HG02763 (cell line): ENCODE data around the gene SYNDIG1.

ENCODE experiments used
- ATAC-seq: cut with Tn5 transposase; IDR thresholded peaks from one replicate; pipeline ENCODE4 v1.9.1; 2021; ENCODE audit warnings: mild to moderate bottlenecking, moderate library complexity; ENCODE audit not compliant: unreplicated experiment

SYNDIG1 gene

DNA sequence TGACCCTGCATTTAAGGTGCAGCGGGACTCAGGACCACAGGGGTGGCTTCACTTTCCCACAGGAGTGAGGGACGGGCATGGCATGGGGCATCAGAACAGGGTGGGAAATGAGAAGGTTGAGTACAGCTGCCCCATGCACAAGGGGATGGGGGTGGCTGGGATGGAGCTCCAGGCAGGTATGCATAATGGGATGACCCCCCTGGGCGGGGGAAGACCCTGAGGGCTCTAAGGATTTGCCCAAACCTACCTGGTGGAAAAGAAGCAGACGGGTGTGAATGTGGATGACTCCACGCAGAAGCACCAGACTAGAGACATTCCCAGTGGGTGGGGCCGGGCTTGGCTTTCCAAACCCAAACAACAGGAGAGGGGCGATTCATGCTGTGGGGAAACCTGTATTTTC is 200.3 kb downstream of the SYNDIG1 start:
- no peak for ATAC-seq

DNA sequence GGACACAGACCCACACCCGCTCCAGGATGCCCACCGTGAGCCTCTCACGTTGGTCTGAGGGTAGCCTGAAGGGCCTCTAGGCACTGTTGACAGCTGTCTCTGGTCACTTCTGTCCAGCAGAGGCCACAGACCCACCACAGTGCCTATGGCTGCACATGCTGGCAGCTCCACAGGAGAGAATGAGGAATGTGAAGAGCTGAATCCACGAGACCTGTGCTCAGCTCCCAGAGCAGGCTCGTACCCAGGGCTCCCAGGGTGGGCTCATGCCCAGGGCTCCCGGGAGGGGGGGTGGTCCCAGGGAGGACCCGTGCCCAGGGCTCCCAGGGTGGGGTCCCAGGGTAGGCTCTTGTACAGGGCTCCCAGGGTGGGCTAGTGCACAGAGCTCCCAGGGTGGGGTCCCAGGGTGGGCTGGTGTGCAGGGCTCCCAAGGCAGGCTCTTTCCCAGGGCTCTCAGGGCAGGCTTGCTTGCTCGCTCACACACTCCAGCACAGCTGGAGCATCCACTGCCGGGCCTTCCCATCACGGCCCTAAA is 201.0 kb downstream of the SYNDIG1 start:
- ATAC-seq = no peak

DNA sequence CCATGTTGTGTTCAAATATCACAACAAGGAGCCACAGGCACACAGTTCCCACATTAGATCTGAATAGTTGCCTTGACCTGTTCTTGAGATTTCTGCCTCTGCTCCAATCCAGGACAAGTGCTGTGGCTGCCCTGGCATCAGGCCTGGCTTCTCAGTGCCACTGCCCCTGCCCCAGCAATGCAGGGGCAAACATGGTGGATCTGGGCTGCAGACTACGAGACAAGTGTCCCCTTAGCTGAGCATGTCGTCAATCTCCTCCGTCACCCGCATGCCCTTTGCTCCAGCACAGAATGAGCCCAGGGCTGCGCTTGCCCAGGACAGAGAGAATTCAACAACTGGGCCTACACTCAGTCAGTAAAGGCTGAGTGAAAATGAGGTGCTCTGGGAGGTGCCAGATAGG is 201.6 kb downstream of the SYNDIG1 start:
- no peak for ATAC-seq

DNA sequence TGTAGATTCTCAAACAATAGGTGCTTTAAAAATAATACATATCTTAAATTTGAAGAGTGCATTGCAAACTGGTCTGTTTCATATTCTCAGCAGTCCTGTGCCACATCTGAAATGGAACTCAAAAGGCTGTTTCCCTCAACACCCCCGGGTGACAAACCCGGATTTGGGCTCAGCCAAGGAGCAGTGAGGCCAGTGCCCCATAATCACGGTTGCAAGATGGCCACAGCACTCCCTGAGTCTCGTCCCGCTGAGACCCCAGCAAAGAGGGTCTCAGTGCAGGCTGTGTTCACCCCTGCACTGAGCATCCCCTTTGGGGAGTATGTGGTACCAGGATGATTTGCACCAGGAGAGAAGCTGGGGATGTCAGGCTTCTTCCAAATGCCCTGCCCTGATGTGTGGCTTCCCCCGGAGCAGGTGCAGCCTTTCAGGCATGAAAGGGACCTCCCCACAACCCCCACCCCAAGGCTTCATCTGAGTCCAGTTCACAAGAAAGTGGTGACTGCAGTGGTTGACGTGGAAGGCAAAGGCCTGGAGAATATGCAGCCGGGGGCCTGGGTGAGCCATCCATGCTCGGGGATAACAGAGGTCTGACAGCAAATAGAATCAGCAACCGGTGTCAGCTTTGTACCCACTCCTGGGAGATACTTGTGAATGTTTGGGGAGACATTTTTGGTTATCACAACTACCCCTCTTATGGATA is 202.9 kb downstream of the SYNDIG1 start:
- no peak for ATAC-seq

DNA sequence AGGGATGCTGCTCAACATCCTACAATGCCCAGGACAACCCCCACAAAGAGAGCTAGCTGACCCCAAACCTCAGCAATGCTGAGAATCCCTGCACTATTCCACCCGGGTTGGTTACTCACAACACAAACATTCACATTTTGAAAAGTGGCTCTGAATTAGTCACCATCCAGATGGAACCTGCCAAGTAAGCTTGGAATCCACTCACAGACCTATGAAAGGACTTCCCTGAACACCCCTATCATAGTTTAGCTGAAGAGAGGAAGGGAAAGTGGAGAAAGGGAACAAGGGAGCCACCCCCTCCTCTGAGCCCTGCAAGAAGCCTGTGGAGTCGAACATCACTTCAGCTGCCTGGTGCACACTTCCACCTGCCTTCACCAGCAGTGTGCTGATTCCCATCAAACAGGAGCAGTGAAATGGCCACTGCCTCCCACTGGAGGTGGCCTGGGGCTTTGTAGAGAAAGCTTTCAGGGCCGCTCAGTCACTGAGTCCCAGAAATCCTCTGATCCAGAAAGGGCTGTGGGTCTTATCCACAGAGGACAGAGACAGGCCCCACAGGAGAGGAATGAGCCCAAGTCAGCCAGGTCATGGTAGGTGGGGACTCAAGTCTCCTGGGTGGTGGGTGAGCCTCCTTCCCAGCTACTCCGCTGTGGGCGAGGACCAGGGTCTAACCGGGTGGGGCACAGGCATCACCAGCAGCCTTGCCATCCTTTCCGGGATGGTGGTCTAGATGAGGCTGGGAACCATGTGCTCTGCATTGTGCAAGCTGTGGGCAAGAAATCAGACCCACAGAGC is 203.7 kb downstream of the SYNDIG1 start:
- ATAC-seq = no peak

DNA sequence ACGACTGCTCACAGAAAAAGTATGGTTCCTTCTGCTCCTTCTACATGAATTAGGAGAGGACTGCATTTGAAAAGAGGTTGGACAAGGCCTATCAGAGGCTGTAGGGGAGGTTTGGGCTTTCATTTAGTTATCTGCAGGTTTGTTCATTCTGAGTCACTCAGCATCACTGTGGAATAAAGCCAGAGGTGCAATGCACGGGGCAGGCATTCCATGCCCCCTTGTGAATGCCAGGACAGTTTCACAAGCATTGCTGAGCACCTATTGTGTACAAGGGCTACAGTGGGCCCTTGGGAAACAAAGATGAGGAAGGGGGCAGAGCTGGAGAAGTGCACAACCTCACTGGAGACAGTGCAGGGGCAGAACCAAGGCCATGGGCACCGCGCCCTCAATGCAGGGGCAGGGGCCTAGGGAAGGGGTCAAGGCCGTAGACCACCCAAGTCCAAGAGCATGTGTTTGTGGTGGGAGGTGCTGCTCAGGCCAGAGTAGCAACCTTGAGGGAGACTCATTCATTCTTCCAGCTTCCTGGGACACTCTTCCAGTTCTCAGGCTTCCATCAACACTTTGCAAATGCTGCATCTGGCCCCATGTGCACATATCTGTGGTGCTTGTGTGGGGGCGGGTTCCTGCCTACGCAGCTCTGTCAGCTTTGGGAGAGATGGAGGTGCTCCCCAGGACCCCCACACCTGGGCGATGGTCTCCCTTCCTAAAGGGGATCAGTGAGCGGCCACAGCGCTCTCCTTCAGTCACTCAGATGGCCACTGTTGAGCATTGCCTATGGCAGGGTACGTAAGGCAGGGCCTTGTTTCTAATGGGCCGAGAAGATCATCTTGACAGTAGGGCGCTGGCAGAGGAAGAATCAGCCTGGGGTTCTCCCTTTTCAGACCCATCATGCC is 204.5 kb downstream of the SYNDIG1 start:
- ATAC-seq = no peak

DNA sequence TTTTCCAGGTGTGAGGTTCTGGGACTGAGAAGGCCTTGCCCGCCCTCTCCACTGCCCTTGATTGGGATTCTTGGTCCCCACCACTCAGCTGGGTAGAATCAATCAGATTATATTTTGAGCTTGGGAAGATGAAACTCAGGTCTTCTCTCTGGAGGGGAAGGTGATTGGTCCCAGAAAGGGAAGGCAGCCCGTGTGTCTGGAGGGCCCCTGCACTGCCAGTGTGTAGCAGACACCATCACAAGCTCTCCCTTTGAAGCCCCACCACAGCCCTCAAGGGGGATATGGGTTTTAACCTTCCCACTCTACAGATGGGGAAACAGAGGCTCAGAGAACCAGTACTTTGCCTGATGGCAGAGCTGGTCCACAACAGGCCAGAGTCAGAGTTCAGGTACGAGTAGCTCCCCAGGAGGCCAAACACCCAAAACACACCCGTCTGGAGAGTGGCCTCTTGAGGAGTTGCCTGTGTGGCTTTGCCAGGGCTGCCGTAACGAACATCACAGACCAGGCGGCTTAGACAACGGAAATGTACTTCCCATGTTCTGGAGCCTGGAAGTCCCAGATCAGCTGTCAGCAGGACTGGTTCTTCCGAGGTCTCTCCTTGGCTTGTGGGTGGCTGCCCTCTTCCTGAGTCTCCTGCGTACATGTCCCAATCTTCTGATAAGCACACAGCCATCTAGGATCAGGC is 205.6 kb downstream of the SYNDIG1 start:
- no peak for ATAC-seq

DNA sequence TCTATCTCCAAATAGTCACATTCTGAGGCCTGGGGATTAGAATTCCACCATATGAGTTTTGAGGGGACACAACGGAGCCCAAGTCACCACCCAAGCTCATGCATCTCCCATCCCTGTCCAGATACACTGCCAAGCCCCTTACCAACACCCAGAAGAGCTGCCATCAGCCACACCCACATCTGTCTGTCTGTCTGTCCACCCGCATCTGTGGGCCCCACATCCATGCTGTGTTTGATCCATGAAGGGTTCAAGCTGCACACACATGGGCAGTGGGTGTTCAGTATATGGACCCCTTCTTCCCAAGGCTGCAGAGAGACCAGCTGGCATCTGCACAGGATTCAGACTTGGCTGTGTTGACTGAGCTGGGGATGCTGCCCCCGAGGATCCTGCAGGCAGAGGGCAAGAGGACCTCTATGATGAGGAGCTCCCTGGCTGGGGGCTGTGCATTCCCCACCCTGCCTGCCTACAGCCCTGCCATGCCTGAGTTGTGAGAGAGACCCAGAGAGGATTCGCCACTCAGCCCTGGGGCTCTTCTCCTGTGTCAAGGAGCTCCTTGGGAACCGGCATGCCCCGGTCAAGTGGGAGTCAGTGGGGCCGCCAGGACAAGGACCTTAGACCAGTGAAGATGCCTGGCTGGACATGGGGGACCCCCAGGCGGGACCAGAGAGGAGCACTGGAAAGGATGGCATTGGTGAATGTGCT is 206.4 kb downstream of the SYNDIG1 start:
- ATAC-seq = no peak

DNA sequence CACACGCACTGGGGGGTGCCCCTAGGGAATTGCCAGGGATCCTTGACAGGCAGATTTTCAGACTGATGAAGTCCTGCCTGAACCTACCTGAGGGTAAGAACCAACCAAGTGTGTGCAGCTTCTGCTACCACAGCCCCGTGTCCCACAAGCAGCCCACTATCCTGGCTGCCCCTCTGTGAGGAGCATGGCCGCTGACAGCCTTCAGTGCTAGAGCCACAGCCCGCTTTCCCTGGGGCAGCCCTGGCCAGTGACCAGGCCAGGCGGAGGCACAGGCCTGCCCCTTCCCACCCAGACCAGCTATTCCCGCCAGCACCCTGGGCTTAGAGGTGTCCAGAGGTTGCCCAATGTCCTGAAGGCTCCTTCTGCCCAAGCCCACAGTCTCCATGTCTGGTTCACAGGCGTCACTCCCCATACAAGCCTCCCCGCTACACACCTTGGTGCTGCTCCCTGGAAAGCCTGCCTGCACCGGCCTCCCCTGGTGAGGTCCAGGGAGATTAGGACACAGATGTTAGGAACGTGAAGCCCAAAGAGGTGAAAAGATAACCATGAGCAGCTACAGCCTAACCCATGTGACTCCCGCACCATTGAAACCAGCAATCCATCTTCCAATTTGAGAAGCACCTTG is 207.0 kb downstream of the SYNDIG1 start:
- ATAC-seq = no peak

DNA sequence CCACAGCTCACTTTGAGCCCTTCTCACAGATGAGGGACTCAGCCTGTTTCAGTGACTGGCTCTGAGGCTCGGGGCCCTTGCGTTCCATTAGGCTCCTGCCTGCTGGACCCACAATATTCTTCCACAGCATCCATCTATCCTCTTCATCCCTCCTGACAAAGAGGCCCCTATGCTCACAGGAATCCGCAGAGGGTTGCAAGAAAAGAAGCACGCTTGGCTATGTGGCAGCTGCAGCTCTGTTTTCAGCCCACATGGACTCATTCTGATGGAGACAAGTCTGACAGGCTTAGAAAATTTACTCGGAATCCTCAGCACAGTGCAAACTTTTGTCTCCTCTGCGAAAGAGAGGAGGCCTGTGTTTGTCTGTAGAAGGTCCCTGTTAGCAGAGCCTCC is 207.5 kb downstream of the SYNDIG1 start:
- ATAC-seq = no peak

DNA sequence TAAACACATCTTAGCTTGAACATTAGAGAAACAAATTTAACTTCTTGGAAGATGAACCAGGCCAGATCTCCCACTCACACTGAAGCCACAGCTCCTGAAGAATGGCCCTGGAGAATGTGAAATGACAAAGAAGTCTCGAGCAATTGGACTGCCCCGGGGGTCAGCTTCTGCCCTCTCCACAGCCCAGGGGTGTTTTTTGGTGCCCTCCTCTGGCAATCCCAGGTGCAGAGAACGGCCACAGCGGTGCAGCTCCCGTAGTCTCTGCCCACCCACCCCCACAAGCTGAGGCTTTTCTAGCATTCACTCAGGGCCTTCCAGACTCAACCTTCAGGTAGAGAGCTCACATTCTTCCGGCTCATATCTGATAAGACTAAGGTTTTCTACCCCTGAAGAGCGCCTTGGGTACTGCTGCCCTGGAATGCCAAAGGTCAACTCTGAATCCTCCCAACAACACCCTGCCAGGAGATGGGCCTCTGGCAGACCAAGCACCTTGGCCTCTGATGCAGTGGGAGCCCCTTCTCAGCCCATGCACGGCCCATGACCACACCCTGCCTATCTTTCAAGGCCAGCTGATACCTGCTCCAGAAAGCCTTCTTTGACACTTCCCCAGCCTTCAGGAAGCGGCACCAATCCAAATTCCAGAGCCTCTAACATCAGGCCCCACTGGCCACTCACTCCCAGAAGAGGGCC is 208.3 kb downstream of the SYNDIG1 start:
- no peak for ATAC-seq

DNA sequence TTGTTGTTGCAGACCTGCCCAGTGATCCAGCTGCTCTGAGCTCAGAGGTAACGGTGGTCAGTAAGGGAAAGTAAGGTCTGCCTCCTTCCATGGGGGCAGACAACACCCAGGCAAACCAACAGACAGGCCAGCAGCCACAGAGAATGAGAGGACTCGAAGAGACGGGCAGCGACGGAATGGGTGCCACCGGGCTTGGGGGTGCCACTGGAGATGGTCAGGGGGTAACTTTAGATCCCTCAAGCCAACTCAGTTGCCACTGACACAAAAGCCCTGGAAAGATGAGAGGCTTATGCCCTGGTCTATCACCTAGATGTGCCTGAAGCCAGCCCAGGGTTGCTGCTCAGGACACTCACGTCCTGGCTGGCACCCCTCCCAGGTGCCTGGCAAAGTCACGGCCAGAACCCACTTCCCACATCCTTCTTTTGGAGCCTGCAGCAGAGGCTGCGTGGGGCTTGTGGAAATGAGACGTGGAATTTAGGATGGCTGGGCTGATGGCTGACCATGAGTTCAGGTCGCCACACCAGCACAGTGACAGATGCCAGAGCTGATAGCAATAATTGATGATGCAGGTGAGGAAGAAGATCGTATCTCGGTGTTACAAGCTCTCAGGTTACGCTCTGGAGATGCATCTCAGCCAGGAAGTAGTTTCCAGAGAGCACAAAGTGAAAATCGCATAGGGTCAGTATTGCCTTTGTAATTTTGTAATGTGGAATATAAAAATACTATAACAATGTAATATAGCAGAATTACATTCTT is 209.1 kb downstream of the SYNDIG1 start:
- ATAC-seq = no peak

DNA sequence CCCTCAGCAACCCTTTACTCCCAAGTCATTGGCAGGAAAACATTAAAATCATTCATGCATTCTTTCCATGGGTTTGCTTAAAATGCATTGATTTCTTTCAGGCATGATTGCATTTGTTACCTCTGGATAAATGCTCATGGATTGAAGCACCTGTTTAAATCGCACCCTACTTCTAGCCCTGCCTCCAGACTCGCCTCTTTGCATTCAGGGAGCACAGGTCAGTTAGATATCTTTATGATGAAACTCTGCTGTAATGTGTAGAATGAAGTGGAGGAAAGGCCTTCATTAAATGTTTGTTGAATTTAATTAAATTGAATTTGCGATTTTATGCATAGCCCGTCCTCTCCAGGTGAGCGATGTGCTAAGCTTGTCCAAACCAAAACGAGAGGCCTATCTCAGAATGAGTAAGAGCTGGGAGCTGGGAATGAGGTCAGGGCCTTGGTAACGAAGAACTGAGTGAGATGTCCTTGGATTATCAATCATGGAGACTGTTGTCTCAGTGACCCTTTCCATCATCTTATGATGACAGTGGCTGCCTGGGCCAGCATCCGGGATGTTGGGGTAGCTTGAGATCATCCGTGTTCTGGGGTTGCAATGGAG is 210.1 kb downstream of the SYNDIG1 start:
- ATAC-seq = no peak

DNA sequence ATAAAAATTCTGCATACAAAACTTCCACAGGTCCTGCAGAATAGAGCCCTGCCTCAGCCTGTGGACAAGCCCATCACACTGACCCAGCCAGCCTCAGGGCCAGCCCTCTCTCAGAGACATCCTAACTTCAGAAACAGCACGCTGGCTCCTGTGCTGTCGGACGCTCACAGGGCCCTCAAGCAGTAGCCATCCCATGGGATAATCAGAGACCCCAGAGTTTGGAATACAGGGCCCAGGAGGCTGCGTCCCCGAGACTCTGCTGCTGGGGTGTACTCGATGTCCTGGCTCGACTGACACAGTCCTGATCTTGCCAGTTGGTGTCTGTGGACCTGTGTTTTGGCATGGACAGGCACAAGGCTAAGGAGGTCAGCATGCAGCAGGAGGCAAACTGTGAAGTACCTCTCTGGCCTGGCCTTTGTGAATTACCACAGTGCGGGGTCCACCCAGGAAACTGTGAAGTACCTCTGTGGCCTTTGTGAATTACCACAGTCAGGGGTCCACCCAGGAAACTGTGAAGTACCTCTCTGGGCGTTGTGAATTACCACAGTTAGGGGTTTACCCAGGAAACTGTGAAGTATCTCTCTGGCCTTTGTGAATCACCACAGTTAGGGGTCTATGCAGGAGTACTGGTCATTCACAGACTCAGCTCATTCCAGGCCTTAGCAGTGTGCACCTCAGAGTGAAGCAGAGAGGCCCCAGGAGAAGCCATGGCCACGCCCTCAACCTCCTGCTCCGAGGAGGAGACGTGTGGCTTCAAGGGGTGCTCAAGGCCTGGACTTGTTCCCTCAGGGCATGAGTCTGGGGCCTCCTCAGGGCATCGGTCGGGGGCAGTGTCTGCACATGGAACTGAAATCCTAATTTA is 212.4 kb downstream of the SYNDIG1 start:
- no peak for ATAC-seq

DNA sequence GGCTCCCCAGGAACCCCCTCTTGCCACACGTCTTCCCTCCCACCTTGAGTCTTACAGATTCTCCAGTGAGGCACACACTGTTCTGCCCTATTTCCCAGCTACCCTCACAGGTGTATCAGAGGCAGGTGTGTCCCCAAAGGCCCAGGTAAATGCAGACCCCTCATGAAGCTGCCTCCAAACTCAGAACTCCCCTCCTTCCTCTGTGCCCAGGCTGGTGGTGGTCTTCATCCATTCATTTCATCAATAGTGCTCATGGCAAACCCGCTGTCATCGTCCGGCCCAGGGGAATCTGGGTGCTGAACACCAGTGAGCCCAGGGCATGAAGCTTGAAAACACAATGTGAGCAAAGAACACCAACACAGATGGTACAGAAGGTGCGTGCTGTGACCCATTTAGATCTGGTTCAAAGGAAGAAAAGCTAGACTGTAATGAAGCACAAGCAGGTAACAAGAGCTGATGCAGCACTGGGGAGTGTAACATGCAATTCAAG is 213.1 kb downstream of the SYNDIG1 start:
- ATAC-seq = no peak

DNA sequence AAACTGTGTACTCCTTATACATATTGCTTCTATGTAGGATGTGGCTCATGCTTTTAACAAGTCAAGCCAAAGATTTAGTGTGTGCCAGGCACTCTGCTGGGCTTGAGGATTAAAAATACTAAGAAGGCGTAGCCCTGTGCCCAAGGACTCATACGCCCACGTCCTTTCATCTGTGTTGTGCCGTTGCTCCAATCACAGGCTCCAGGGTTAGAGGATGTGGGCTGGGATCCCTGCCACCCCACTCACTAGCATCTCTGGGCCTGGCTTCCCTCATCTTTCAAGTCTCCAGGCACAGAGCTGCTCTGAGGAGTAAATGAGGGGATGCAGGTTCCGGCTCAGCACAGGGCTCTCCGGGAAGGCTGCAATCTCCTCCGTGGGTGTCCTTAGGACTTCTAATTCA is 214.2 kb downstream of the SYNDIG1 start:
- no peak for ATAC-seq

DNA sequence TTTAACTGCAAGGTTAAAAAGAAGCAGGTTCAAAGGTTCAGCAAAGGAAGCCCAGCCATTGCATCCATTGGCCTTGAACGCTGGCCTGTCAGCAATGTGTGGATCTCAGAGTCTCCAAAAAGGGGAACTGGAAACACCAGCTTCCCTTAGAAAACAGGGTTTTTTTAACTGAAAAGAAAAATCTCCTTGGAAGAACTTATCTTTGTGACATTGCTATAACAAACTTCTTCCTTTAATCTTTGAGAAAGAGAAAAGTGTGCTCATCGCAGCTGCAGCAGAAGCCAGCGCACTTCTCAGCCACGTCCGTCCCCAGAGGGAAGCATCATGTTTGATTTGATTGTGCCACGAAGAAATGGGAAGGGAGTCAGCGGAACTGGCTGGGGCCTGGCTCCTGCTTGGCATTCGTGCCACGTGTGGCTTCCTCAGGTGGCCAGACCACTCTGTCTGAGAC is 215.0 kb downstream of the SYNDIG1 start:
- ATAC-seq = no peak
